ENCODE measurements around the gene THAP4.

The THAP4 gene

GRCh38 chr2:241637018-241637794, at the start of gene THAP4, which contains the start of gene ATG4B:
TSS of gene THAP4 (minus strand) at chr2:241637158. CDS start at chr2:241637017, 141 bp downstream.
TSS of gene ATG4B (plus strand) at chr2:241637693. CDS start at chr2:241637715, 22 bp downstream.
- peak; percentile 75 for DNase-seq

DNA sequence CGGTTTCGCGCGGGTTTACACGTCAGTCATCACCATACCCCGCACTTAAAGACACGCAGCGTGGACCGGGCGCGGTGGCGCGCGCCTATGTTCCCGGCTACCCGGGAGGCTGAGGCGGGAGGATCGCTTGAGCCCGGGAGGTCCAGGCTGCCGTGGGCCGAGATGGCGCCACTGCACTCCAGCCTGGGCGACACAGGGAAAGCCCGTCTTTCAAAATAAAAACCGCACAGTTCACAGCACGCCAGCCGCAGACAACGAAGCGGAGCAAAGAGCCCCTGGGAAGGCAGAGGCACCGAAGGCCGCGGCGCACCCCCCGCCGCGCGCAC, 49.3 kb upstream of the THAP4 start:
- no peak for DNase-seq

DNA sequence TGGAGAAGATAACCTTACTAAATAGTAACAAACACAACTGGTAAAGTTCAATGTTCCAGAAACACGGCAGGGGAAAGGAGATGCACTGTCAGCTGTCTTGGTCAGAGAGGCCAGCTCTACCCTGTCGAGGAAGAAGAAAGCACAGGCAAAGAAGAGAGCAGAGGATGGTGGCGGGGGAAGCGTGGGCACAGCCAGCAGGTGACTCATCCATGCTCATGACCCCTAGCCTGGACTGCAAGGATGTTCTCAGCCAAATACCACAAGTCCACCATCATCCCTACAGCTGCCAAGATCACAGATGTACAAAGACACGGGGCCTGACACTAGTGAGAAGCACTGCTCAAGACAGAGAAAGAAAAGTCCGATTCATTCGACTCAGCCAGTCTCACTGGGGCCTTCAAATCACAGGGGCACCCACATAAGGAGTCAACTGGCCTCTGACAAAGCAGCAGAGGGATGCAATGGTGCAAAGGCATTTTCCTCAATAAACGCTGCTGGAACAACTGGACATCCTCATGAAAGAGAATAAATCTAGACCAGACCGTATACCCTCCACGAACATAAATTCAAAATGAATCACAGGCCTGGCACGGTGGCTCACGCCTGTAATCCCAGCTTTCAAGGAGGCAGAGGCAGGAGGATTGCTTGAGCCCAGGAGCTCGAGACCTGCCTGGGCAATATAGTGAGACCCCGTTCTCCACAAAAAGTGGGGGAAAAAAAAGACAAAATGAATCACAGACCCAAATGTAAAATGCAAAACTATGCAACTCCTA, 44.1 kb upstream of the THAP4 start:
- DNase-seq = no peak

DNA sequence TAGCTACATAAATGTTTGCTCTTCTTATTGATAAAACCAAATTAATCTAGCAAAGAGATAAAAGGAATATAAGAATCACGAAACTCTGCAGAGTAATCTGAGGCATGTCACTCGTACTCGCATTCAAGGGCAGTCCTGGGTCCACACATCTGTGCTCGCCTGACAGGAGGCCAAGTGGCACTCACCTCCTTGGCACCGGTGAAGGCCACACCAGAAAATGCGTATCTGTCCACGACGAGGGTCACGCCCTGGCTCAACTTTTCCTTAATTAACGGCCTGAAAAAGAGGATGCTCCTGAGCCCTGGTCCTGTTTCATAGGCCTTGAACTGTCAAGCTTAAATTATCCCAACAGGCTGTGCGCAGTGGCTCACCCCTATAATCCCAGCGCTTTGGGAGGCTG, 43.1 kb upstream of the THAP4 start:
- no peak for DNase-seq

DNA sequence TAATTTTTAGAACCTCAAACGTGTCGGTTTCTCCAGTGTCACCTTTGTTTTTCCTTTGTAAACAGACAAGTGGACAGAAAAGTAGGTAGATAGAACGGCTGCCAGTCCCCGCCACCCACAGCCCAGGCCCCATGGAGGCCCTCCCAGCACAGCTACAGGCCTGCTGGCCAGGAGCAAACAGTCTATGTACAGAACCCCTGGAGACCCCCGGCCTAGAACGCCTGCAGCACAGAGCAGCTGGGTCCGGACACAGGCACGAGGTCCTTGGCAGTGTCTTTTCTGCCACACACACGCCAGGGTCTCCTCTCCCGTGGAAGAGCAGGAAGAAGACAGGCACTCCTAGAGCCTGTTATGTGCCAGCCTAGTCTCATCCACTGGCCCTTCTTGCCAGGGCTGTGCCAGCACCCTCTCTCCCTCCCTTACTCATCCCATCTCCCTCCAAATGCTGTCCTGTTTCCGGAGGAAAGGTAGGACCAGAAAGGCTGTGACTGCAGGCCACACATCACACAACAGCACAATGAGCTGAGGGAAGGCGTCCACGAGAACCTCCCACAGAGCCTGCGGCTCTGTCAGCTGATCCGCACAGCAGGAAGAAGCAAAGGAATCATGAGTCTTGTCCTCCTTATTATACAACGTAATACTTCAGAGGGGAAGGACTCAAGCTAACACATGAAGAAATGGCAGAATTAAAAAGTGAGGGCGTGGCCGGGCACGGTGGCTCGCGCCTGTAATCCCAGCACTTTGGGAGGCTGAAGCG, 42.0 kb upstream of the THAP4 start:
- DNase-seq = no peak

DNA sequence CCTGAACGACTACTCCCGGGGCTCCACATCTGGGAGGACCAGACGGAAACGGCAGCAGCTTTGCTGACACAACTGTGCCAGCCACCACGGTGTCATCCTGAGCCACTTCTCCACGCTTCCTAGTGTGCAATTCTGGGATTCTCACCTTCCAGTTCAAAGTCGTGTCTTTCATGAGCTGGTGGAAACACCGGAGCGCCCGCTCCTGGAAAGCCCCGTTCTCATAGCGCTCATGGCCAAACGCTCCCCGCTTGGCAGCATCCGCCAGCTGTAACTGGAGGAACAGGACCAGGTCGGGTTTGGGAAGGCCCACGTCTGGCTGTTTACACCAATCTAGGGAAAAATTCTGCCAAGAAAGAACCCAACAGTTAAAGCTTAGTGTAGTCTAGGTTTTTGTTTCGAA, 41.3 kb upstream of the THAP4 start:
- DNase-seq = no peak

- no peak for DNase-seq
Measured at GRCh38 chr2:241677392-241677791, 40.4 kb upstream of the THAP4 start.

GRCh38 chr2:241676665-241677064, 39.7 kb upstream of the THAP4 start:
- DNase-seq = no peak

DNA sequence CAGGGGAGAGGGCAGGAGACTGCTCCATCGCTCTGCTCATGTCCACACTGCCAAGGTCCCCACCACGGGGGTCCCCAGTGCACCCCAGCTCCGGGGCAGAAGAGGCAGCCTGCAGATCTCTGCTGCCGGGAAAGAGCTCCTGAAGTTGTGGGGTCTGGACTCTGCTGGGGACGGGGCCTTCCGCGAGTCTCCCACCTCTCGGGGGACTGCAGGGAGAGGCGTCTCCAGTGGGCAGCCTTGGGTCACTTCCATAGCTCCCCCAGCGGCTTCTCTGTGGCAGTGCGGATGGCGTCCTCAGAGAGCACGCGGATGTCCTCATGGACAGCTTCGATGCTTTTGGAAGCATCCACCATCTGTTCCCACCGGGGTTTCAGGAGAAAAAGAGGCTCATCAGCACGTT, 38.9 kb upstream of the THAP4 start:
- DNase-seq = no peak

GRCh38 chr2:241673797-241674725, 37.1 kb upstream of the THAP4 start:
- DNase-seq = no peak

DNA sequence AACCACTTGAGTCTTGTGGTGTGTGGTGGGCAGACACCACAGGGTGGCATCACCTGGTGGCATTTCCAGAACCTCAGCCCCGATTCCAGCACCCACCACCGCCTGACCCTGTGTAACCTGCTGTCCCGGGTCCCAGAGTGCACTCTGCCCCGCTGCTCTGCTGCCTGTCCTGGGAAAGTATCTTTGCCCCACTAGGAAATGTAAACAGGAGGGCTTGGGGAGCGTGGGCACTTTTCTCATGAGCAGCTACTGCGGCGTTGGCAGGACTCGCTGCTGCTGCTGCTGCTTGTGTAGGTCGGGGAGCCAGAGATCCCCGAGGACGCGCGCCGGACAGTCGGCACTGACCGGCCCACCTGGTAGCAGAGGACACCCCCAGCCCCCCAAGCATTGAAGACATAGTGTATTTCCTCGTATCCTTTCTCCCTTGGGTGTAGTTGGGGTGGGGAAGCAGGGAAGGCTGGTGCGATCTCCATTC, 36.3 kb upstream of the THAP4 start:
- DNase-seq = no peak

DNA sequence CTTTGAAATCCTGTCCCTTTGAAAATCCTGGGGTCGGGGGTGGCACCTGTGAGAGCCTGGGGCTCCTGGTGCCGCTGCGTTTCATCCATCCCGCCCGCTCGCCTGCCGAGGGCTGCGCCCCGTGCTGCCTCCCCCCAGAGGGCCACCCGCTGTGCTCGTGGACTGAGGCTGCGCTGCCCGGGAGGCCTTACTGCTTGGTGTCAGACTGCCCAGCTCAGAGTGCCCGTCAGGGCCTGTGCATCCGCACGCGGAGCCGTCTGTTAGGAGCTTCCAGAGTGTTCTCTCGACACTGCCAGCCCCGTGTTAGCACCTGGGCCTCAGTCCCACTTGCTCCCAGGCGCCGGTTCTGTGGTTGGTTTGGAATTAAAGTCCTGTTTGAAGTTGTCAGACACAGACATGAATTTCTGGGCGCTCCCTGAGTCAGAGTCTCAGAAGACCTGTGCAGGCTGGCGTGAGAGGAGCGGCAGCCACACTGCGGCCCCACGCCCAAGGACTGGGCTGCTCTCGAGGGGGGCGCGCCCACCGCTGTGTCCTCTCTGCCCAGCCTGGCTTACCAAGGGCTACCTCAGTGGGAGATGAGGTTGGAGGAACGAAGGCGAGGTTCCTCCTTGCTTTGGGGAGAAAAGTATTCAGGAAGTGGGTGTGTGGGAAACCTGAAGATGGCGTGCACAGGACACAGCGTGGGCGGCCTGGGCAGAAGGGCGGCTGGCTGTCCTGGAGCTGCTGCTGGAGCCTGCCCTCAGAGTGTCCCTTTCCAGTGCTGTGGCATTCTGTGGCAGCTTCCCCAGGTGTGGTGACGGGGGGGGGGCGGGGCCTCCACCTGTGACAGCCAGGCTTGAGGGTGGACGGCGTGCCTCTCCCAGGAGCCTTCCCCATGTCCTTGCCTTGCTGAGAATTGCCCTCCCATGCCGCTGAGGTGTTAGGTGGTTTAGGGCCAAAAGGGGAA, 35.6 kb upstream of the THAP4 start:
- DNase-seq = no peak

DNA sequence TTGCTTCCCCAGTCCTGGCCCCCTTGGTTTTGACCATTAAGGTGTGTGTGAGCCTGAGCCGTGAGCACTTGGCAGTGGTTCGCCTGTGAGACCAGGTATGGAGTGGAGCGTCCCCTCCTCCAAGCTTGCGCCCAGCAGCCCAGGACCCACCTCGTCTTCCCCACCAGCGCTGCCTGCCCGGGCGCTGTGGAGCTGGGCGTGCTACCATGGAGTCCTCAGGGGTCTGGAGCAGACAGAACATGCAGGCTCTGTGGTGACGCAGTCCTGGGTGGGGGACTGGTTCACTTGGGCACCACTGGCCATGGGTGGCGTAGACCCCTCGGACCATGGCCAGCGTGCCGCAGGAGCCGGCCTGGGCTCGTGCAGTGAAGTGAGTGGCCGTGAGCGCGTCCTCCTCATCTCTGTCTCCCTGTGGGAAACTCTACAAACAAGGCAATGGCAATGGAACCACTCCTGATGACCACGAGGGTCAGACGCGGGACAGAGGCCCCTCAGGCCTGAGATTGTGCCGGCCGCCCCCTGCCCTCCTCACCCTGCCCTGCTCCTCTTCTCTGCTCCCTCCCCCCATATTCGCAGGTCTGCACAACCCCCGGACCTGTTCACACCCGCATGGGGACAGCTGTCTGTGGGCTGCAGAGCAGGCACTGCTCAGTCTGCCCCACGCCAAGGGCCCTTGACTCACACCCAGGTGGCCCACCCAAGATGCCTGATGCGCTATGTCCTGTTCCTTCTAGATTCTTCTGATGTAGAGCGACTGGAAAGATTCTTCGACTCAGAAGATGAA, 34.7 kb upstream of the THAP4 start:
- no peak for DNase-seq

DNA sequence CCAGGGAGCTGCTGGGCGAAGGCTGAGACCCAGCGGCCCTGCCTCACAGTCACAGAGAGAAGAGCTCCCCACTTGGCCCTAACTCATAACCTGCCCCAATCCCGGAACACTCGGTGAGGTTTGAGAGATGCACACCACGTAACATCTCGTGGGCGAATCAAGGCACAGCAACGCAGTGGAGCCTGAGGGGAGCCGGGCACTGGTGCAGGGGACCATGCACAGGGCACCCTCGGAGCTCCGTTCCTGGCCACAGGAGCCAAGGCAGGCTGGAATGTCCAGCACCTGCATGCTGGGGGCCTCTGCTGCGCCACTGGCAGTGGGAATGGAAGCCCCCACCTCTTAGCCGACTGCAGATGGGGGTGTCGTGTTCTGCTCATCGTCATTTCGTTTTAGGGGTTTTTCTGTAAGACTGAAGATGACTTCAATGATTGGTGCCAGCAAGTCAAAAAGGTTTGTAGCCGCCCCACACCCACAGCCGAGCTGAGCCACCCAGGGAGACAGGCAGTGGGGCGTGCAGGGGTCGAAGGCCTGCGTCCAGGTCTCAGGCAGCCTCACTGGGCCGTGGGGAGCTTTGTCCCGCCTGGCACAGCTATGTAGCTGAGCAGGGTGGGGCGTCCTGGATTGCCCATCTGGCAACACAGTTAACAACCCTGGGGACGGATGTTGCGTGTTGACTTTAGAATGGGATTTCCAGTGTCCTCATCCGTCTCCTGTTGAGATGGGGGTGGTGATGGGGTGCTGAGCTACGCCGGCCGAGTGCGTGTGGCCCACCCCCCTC, 33.6 kb upstream of the THAP4 start:
- DNase-seq = no peak

GRCh38 chr2:241668839-241669238, 31.9 kb upstream of the THAP4 start:
- DNase-seq = no peak

- no peak for DNase-seq
Measured at GRCh38 chr2:241668354-241668753, 31.4 kb upstream of the THAP4 start.

- no peak for DNase-seq
Measured at GRCh38 chr2:241666627-241667400, 29.9 kb upstream of the THAP4 start.

DNA sequence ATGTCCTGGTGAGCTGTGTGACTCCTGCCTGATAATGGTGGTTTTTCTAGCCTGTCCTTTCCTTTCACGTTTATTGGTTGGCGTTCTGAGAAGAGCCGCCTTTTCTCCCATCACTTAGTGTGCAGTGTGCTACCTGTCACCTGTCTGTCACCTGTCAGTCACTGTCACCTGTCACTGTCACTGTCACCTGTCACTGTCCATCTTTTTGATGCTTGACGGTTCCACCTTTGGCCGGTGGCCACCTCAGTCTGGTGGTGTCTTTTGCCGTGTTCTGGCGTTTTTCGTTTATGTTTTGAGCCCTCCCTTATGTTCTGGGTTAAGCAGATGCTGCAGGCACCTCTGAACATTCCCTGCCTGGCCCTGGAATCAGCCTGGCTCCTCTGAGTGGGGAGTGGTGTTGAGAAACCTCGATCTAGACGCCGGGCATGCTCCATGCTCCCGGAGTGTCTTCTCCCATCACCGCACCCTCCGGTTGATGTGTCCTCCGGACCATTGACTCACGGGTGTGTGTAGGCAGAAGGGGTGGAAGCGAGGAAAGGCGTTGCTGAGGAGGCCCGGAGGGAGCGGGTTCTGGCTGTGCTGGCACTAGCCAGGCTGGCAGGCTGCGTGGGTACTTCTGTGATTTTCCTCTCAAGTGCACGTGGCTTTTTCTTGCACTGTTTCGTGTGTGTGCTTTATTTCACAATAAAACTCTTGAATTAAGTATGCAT, 28.9 kb upstream of the THAP4 start:
- no peak for DNase-seq

Data from activated CD8-positive, alpha-beta memory T cell treated with anti-CD3 and anti-CD28 coated beads, Interleukin-2, amount 50 U/mL, for 4 hours (primary cell).